Esophagus squamous epithelium (tissue), 5 donors: ENCODE results near the gene PTP4A1. TPM values are rescaled to one million over a fixed set of nuclear protein-coding genes. Genes with fewer than 3 reads are reported as not detected.

Source experiments
- DNase-seq: peaks from one replicate; lab custom pipeline; 2025; lab: John Stamatoyannopoulos, UW
- H3K27ac ChIP-seq, 4 donors: fragments of 200-600 bp; sonication (generic); one replicate each; pipeline ENCODE4 v1.5.1; 2016 to 2019; ENCODE audit warnings: mild to moderate bottlenecking in 1 of 4
- H3K27me3 ChIP-seq, 4 donors: fragments of 200-600 bp; sonication (generic); 1 replicate in 3 of 4; 2 replicates in 1 of 4; pipeline versions ENCODE4 v1.5.1 to v1.6.0; 2017 to 2021; ENCODE audit warnings: antibody characterized with exemption in 1 of 4
- H3K36me3 ChIP-seq, 3 donors: fragments of 200-600 bp; sonication (generic); one replicate each; pipeline ENCODE4 v1.5.1; 2016 to 2019
- H3K4me1 ChIP-seq, 3 donors: fragments of 200-600 bp; sonication (generic); one replicate each; pipeline ENCODE4 v1.5.1; 2017 to 2019
- H3K4me3 ChIP-seq, 4 donors: fragments of 200-600 bp; sonication (generic); 1 replicate in 3 of 4; 2 replicates in 1 of 4; pipeline ENCODE4 v1.5.1; 2016 to 2019; ENCODE audit warnings: mild to moderate bottlenecking in 2 of 4, moderate library complexity in 1 of 4
- H3K9me3 ChIP-seq, 3 donors: fragments of 200-600 bp; sonication (generic); one replicate each; pipeline ENCODE4 v1.5.1; 2016 to 2019
- POLR2A ChIP-seq, 4 donors: fragments of 450-650 bp; IDR thresholded peaks; one replicate each; pipeline ENCODE4 v1.6.1; 2017; ENCODE audit warnings: antibody characterized with exemption in 4 of 4, mild to moderate bottlenecking in 4 of 4, moderate library complexity in 3 of 4
- WGBS, 2 donors: methylation state at CpG; one replicate each; pipeline ENCODE4 v1.1.5; 2018; 5-methylcytosine and 5-hydroxymethylcytosine counted together
- intact Hi-C: fragments of 100-400 bp; cut with DNase I; formaldehyde crosslinking; loops from one replicate; pipeline ENCODE4 v1.15.0; 2022
- total RNA-seq, 4 donors: library from RNA; depleted of rRNA; stranded (reverse); fragments of >200 nt; gene quantifications; one replicate each; pipeline ENCODE4 v1.1.0, GENCODE V29; 2016
- TF ChIP-seq, protein P1 (sequence below), 6 experiments: fragments of 450-650 bp in 4 of 6; fragments of 200-600 bp in 2 of 6; sonication (generic) in 2 of 6; IDR thresholded peaks; one replicate each; pipeline ENCODE4 v1.5.1; 2016 to 2019; ENCODE audit warnings: antibody characterized with exemption in 6 of 6, mild to moderate bottlenecking in 4 of 6, moderate library complexity in 4 of 6
- donor health status: DM: yes; HTN: yes; CAD: no.

Gene PTP4A1
- total RNA-seq, 4 donors from 2014 or later = 30.9 to 73.7 (median 39.8) TPM

DNA sequence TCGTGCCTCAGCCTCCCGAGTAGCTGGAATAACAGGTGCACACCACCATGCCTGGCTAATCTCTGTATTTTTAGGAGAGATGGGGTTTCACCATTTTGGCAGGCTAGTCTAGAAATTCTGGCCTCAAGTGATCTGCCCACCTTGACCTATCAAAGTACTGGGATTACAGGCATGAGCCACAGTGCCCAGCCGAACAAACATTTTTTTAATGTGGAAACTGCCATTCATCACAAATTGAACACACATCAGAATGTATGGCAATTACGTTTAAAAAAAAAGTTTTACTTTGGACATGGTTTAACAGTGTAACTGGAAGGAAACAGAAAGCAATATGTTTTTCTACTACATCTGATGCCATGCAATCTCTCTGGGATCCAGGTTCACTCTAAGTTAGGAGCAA lies 38.3 kb upstream of the PTP4A1 start:
- Histone ChIP-seq H3K4me3 (no peak overlapping the region), H3K9me3 (no peaks in the 10 kb centered on the region), H3K27ac (no peak overlapping the region), H3K4me1 (peaks cover 0 to 18% (median 0%) of the 10 kb centered on the region in 3 donors), H3K36me3 (no peaks in the 10 kb centered on the region), H3K27me3 (no peaks in the 10 kb centered on the region)
- WGBS, 2 donors = 82 to 88% methylated on average over 4 of the region's 4 CpGs
- no peak for DNase-seq
- TF ChIP-seq, protein P1, sequence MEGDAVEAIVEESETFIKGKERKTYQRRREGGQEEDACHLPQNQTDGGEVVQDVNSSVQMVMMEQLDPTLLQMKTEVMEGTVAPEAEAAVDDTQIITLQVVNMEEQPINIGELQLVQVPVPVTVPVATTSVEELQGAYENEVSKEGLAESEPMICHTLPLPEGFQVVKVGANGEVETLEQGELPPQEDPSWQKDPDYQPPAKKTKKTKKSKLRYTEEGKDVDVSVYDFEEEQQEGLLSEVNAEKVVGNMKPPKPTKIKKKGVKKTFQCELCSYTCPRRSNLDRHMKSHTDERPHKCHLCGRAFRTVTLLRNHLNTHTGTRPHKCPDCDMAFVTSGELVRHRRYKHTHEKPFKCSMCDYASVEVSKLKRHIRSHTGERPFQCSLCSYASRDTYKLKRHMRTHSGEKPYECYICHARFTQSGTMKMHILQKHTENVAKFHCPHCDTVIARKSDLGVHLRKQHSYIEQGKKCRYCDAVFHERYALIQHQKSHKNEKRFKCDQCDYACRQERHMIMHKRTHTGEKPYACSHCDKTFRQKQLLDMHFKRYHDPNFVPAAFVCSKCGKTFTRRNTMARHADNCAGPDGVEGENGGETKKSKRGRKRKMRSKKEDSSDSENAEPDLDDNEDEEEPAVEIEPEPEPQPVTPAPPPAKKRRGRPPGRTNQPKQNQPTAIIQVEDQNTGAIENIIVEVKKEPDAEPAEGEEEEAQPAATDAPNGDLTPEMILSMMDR (IDR thresholded peaks at IDR 0.05) = no peak
- TF ChIP-seq POLR2A (IDR thresholded peaks at IDR 0.05) = no peak
- intact Hi-C loops = no loop called here

DNA sequence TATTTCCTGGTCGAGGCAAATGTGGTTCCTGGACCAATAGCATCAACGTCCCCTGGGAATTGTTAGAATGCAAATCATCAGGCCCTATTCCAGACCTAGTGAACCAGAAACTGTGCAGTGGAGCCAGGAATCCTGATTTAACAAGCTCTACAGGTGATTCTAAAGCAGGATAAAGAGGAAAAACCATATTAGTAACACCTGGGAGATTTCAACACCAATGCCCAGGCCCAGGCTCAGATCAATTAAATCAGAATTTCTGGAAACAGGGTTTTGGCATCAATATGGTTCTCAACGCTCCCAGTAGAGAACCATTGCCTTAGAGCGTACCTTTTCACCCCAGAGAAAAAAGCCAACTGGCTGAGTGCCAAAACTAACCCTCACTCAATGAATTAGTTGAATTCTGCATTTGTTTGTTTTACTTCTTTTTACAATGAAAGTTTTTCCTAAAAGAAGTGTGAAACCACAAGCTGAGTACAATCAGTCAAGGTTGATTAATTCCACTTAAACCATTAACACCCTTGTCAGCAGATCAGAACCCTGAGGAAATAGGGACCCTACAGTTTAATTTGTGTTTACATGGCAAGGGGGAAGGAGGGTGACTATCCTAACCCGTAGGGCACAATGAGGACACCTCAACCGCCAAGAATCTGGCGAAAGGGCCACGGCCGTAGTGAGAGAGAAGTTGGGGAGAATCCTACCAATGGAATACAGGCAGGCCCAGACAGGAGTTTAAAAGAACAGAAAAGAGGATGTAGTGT lies 34.9 kb upstream of the PTP4A1 start:
- intact Hi-C loops = no loop called here
- 22 to 38% methylated on average over 9 of the region's 9 CpGs for WGBS, 2 donors
- no peak for TF ChIP-seq POLR2A (IDR thresholded peaks at IDR 0.05)
- TF ChIP-seq, protein P1 (IDR thresholded peaks at IDR 0.05) = no peak
- no peak for DNase-seq
- Histone ChIP-seq H3K9me3 (no peaks in the 10 kb centered on the region), H3K4me1 (peaks cover 0 to 18% (median 0%) of the 10 kb centered on the region in 3 donors), H3K27me3 (no peaks in the 10 kb centered on the region), H3K36me3 (no peaks in the 10 kb centered on the region), H3K27ac (peak overlapping the region in 1 of 4 donors; percentile 12), H3K4me3 (no peak overlapping the region)

DNA sequence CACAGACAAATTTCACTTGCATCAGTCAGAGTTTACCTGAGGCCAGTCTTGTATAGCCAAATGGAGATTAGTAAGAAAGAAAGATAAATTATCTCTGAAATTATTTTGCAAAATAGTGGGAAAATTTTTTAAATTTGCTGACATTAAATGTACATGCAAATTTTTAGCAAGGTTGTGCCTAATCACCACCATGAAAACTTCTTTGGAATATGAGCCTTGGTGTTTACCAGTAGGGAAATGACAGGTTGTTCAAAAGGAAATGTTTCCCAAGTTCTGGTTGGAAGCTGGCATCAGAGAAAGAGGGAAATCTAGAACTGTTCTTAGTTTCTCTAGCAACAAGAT lies 34.4 kb upstream of the PTP4A1 start:
- Histone ChIP-seq H3K27ac (no peak overlapping the region), H3K4me3 (no peak overlapping the region), H3K4me1 (peaks cover 0 to 18% (median 0%) of the 10 kb centered on the region in 3 donors), H3K36me3 (no peaks in the 10 kb centered on the region), H3K27me3 (no peaks in the 10 kb centered on the region), H3K9me3 (no peaks in the 10 kb centered on the region)
- DNase-seq = no peak
- no peak for TF ChIP-seq POLR2A (IDR thresholded peaks at IDR 0.05)
- TF ChIP-seq, protein P1 (IDR thresholded peaks at IDR 0.05) = no peak
- intact Hi-C loops = no loop called here

DNA sequence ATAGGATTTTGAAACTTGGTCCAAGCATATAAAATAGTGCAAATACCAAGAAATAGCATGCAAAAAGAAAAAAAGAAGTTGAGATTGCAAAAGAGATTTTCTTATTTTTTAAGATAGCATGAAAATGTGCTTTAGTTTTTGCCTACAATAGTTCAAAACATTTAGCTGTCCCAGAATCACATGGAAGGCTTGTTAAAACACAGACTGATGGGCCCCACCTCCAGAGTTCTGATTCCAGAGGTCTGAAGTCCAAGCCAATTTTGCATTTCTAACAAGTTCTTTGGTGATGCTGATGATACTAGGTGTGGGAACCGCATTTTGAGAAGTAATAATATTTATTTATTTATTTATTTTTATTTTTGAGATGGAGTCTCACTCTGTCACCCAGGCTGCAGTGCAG lies 33.7 kb upstream of the PTP4A1 start:
- no peak overlapping the region for H3K4me3 ChIP-seq
- intact Hi-C loops = no loop called here
- H3K27me3 ChIP-seq = no peaks in the 10 kb centered on the region
- 59 to 67% methylated on average over 1 of the region's 1 CpG for WGBS, 2 donors
- no peak for TF ChIP-seq POLR2A (IDR thresholded peaks at IDR 0.05)
- TF ChIP-seq, protein P1 (IDR thresholded peaks at IDR 0.05) = no peak
- peaks cover 0 to 18% (median 0%) of the 10 kb centered on the region in 3 donors for H3K4me1 ChIP-seq
- DNase-seq = no peak
- H3K9me3 ChIP-seq = no peaks in the 10 kb centered on the region
- H3K36me3 ChIP-seq = no peaks in the 10 kb centered on the region
- H3K27ac ChIP-seq = no peak overlapping the region

DNA sequence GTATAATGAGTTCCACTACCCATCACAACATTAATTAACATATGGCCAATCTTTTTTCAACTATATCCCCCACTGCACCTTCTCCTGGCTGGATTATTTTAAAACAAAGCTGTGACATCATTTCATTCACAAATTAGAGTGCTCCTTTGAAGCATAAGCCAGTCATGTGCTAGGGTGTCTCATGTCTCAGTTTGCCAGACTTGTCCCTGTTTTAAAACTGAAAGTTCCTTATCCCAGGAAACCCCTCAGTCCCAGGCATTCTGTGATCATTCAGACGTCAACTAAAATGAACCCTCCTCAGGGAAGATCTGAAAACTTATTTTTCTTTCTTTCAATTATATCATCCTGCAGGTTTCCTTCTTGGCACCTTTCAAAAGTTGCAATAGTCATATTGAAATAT lies 29.3 kb upstream of the PTP4A1 start:
- no peak for TF ChIP-seq POLR2A (IDR thresholded peaks at IDR 0.05)
- TF ChIP-seq, protein P1 (IDR thresholded peaks at IDR 0.05) = no peak
- peaks cover 0 to 2% (median 0%) of the 10 kb centered on the region in 3 donors for H3K4me1 ChIP-seq

More for the DNA sequence above, 29.3 kb upstream of the PTP4A1 start:
- H3K4me3 ChIP-seq = no peak overlapping the region
- 67 to 83% methylated on average over 1 of the region's 1 CpG for WGBS, 2 donors
- no peaks in the 10 kb centered on the region for H3K36me3 ChIP-seq
- H3K27me3 ChIP-seq = no peaks in the 10 kb centered on the region
- intact Hi-C loops = no loop called here
- no peak for DNase-seq
- no peak overlapping the region for H3K27ac ChIP-seq
- no peaks in the 10 kb centered on the region for H3K9me3 ChIP-seq
